UCSD-AML1 (cell line): ENCODE results near the gene QKI.

Experiments
- DNase-seq: peaks from one replicate; lab custom pipeline; 2025; ENCODE audit not compliant: unreplicated experiment; lab: John Stamatoyannopoulos, UW

Gene QKI

DNA sequence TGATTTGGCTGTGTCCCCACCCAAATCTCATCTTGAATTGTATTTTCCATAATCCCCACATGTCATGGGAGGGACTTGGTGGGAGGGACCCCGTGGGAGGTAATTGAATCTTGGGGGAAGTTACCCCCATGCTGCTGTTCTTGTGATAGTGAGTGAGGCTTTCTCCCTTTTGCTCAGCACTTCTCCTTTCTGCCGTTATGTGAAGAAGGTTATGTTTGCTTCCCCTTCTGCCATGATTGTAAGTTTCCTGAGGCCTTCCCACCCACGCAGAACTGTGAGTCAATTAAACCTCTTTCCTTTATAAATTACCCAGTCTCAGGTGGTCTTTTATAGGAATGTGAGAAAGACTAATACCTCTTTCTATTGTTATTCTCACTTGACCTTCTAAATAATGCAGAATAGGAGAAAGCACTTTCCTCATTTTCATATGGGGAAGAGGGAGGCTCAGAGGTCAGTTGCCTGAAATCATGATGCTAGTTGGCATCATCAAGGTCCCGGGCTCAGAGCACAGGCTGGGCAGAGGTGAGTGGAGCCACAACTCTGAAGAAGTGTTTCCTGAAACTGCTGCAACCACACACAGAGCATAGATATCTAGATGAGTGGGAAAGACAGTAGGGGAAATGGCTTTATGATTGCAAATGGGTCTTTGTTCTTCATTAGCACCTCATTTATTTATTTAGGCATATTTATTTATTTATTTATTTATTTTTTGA lies 191.0 kb downstream of the QKI start:
- DNase-seq, result no peak

DNA sequence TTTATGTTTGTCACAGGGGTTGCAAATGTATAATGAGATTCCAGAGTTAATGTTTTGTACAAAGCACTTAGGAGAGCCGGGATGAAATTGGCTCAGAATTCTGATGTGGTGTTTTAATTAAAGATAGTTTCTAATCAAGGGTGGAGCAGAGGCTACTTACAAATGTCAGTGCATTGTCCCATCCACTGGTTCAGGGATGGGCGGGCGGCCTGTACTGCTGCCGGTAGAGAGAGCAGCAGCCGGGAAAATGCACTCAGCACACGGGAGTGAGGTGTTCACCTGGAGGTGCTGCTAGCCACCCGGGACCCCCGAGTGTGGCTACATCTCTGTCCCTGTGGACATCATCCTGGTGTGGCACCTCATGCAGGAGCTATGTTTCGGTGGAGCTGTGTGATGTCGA lies 193.3 kb downstream of the QKI start:
- DNase-seq, result no peak

DNA sequence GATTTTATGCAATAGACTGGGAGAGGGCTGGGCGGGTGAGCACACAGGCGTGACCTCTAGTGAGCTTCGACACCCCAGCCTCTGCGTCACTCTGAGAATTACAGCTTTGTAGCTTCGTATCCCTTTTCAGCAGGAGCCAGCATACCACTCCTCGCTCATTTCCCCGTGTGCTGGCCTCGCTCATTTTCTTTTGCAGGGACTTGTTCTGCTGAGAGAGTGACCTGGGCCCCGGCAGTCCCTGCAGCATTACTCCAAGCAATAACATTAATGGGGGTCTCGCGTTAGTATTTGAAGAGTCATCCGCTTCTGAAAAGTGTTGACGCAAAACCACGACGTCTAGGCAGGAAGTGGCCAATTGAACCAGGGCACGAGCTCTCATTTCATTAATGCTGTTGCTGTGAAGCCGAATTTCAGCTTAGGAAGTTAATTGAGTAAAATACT lies 193.7 kb downstream of the QKI start:
- DNase-seq, result no peak

DNA sequence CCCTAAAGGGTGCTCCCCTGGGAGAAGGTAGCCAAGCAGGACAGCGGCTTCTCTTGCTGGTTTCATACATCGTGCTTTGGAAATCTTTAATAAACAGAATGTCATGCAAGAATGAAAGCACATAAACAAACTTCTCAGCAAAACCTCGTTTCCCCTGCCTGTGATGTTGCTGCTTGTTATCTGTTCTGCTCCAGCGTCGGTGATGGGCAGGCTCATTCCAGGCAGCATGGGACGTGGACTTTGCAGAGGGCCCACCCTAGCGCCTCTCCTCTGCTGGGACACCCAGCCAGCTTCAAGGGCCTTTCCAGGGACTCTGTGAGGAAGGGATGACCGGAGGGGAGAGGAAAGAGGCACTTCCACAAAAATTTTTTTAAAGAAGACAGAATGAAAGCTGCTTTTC lies 197.7 kb downstream of the QKI start:
- no peak for DNase-seq

DNA sequence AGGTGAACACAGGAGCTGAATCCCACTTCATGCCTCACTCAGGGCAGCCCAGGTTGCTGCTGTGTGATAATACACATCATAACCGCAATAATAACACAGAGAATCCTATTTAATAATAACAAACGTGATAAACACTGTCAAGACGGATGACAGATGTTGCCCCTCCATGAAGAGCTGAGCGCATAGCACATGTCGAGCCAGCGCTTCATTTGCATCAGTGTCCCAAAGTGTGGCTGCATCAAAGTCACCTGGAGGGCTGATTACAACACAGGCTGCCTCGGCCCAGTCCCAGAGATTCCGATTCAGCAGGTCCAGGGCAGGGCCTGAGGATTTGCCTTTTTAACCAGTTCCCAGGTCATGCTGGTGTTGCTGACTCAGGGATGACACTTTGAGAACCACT lies 198.5 kb downstream of the QKI start:
- DNase-seq, result no peak

DNA sequence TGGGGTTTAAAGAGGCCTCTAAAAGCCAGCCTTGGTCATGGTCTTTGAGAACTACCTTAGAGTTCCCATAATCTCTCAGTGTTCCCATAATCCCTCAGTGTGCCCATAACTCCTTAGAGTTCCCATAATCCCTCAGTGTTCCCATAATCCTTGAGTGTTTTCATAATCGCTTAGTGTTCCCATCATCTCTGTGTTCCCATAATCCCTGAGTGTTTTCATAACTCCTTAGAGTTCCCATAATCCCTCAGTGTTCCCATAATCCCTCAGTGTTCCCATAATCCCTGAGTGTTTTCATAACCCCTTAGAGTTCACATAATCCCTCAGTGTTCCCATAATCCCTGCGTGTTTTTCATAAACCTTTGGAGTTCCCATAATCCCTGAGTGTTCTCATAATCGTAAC lies 199.2 kb downstream of the QKI start:
- no peak for DNase-seq

DNA sequence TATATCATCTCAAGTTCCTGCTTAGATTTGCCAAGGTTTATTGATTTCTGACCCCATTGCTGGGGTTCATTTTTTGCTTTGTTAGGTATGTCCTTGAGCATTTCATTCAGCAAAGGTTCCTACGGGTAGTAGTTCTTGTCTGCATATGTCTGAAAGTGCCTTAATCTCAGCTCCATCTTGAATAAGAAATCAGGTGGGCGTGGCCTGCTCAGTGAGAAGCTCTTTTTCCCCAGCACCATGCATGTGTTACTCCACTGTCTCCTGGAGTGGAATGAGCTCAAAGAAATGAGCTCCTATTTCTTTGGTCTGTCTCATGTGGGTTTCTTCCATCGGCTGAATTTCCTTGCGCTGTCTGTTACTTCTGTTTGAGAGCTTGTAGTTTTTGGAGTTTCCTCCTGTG lies 201.9 kb downstream of the QKI start:
- no peak for DNase-seq

DNA sequence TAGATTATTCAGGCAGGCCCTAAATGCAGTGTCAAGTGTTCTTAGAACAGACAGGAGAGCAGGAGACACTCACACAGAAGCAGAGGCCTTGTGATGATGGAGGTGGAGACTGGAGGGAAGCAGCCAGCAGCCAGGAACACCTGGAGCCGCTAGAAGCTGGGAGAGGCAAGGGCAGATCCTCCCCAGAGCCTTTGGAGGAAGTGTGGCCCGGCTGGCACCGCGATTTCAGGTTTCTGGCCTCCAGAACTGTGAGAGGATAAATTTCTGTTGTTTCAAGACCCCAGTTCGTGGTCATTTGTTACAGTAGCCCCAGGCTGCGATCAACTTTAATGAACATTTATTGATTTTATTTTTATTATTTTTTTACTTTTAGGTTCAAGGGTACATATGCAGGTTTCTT lies 203.0 kb downstream of the QKI start:
- no peak for DNase-seq

DNA sequence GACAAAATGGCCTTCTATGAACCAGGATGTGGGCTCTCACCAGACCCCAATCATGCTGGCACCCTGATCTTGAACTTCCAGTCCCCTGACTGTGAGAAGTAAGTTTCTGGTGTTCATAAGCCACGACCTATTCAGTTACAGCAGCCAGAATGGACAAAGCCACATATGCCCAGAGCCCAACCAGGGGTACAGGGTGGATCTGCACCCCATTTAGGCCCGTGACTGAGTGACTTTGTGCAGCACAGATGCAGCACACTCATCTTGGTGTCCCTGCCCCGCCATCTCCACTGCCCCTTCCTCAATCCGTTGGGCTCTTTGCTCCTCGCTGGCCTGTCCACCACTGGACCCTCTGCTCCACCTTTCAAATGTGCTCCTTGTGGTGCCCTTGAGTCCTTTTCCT lies 205.6 kb downstream of the QKI start:
- no peak for DNase-seq

DNA sequence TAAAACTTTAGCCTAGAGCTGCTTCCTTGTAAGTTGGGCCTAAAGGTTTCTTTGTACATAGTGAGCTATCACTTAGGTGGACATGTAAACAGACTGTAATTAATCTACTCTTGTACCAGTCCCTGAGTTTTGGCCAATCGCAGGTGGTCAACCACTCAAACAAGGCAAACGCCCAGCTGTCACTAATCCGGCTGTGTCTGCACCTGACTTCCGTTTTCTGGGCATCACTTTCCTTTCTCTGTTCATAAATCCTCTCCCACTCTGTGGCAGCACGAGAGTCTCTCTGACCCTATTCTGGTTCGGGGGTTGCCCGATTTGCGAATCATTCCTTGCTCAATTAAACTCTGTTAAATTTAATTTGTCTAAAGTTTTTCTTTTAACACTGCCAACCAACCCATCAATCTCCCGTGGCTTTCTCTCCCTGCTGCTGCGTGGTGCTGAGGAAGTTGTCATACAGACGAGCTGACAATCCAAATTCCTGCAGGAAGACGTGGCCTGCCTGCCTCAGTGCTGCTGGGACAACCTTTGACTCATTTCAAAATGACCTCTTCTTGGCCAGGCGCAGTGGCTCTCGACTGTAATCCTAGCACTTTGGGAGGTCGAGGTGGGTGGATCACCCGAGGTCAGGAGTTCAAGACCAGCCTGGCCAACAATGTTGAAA lies 206.3 kb downstream of the QKI start:
- DNase-seq, result no peak

DNA sequence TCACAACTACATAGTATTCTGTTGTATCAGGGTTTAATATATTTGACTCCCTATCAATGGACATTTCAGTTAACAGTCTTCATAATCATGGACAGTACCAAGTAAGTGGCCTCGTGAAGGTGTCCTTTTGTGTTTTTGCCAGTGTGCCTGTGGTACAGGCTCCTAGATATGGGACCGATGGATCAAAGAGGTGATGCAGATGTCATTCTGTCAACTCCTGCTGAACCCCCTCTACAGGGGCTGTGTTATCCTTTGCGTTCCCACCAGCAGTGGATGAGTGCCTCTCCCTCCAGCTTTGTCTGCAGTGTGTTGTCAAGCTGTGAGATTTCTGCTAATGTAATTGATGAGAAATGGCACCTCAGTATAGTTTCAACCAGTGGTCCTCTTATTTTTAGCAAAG lies 210.7 kb downstream of the QKI start:
- no peak for DNase-seq

DNA sequence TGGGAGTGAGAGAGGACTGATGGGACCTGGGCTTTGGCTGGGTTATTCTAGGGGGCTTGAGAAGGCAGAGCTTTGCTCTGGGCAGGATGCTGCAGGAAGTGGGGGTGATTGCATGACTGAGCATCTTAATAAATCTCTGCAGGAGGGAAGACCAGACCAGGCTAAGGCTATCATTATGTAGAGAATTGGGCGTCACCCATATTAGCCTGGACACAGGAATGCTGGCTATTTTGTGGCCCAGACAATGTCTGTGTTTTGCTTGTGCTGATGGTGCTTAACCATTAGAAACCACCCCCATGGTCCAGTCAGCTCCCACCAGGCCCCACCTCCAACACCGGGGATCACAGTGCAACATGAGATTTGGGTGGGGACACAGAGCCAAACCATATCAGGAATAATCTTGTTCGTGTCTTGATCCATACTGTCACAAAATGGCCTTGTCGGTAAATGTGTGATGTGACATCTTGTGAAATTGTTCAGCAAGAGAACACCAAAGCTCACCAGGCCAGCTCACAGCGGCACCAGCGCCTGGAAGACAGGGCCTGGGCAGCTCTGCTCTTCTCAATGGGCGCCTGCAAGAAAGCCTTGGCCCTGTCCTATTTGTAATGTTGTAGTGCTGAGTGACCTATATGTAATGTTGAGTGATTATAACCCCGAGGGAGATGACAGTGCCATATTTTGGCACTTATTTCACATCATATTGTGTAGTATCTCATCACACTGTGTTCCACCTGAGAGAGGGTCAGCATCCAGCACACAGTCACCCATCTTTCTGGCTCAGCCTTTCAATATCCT lies 211.8 kb downstream of the QKI start:
- DNase-seq, result no peak

DNA sequence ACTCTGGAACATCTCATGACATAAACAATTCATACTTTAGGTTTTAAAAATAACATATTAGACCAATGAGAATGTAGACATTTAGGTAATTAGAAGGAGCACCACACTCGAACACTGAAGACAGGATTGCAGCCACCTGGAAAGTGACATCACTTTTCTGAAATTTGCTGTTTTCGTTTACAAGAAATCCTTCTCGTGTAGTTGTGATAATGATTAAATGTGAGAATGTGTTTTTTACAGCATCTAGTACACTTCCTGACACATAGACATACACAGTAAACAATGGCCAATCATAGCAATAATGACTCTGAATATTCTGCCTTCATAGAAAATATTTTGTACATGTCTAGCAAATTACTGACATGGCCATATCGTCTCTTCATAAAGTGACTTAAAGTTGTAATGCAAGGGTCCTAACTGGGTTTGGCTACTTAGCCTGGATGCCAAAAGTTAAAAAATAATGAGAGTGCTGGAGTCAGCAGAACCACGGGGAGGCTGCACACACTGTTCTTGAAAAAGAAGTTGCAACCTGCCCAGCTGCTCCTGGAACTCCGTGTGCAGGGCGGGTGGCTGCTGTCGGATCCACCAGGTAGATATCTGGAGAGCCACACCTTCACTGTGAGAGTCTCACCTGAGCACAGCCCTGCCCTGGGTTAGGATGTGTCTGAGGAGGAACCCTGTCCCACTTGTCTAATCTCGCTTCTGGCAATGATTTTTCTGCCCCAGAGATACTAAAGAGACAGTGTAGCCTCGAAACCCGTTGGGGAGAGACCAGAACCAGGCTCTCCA lies 212.9 kb downstream of the QKI start:
- DNase-seq, result no peak
